G401 (cell line): ENCODE measurements around the gene NLRP2B. TPM values are rescaled to one million over a fixed set of nuclear protein-coding genes. Genes with fewer than 3 reads are reported as not detected.

Experiments
- total RNA-seq: library from RNA; depleted of rRNA; stranded (reverse); fragments of >200 nt; shearing (Covaris generic); gene quantifications from 2 replicates; pipeline ENCODE4 v1.2.3, GENCODE V29; 2014; rRNA removed

NLRP2B gene
- total RNA-seq, 1 experiment from 2014 or later: not detected

Other genes starting within 250 kb of the NLRP2B start
- gene ZXDB, start 88.2 kb downstream of the NLRP2B start, total RNA-seq: 6.5 and 9.2 TPM in 2 replicates
- gene ZXDA, start 230.2 kb upstream of the NLRP2B start, total RNA-seq: 3.7 and 4.9 TPM in 2 replicates